HG02798 (cell line): Measurements from ENCODE around the gene IL12B.
"Not testable (repeated sequence)": the region's sequence is repeated elsewhere in the genome, so short reads cannot be mapped to it uniquely, and the experiment has no call there.

ENCODE experiments used
- ATAC-seq: cut with Tn5 transposase; IDR thresholded peaks from one replicate; pipeline ENCODE4 v1.9.1; 2021; ENCODE audit warnings: mild to moderate bottlenecking; ENCODE audit not compliant: unreplicated experiment, poor library complexity

Gene IL12B

DNA sequence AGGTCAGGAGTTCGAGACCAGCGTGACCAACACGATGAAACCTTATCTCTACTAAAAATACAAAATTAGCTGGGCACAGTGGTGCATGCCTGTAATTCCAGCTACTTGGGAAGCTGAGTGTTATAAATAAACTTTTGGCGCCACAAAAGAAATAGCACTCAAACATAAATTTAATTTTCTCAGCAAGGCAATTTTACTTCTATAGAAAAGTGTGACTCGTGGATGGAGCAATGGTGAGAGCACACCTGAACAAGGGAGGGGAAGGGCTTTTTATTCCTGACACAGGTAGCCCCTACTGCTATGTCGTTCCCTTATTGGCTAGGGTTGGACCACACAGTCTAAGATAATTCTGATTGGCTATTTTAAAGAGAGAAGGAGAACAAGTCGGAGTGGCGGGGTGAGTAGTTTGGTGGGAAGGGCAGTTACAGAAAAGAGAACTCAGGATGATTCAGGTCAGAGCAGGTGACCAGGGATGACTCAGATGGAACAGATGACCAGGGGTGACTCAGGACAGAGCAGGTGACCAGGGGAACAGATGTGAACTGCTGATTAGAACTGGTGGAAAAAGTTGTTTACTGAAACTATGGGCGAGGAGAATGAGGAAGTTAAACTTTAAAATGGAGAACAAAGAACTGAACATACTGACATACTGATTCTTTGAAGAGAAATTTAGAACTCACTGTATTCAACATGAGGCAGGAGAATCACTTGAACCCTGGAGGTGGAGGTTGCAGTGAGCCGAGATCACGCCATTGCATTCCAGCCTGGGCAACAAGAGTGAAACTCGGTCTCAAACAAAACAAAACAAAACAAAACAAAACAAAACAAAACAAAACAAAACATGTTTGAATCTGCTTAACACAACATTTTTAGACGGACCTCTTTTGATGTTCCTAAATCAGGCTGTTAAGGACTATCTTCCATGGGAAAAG, 28.1 kb downstream of the IL12B start:
- not testable (repeated sequence) for ATAC-seq

DNA sequence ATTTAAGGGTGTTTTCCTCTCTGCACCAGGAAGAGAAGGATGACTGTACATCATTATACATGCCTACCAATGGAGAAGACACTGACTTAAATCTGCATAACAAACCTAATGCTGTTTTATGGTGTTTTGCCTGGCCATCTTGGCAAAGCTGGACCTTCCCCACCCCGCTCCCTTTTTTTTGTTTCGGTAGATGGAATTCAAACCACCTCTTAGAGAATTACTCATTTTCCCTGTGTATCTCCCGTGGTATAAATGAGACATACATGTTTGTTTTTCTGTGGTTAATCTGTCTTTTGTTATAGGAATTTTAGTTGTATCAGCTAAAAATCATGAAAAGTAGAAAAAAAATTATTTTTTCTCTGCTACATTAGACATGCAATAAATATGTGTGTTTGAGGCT, 28.8 kb downstream of the IL12B start:
- no peak for ATAC-seq

DNA sequence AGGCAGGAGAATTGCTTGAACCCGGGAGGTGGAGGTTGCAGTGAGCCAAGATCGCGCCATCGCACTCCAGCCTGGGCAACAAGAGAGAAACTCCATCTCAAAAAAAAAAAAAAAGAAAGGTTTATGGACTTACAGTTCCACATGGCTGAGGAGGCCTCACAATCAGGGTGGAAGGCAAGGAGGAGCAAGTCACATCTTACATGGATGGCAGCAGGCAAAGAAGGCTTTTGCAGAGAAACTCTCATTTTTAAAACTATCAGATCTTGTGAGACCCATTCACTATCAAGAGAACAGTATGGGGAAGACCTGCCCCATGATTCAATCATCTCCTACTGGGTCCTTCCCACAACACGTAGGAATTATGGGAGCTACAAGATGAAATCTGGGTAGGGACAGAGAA, 33.0 kb downstream of the IL12B start:
- not testable (repeated sequence) for ATAC-seq

DNA sequence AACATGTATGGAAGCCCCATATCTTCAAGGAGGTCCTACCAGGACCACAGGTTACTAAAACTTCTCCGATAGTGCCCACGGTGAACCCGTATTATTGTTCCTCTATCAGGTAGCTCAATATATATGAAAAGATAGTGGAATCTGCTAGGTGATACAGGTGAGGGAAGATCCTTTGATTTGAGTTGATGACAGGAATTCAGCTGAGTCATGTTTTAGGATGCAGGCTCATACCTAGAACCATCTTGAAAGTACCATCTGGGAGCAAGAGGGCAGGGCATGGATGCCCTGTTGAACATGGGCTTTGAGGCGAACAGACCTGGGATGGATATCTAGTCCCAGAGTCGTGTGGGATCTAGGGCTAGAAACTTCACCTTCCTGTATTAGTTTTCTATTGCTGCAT, 35.4 kb downstream of the IL12B start:
- no peak for ATAC-seq

DNA sequence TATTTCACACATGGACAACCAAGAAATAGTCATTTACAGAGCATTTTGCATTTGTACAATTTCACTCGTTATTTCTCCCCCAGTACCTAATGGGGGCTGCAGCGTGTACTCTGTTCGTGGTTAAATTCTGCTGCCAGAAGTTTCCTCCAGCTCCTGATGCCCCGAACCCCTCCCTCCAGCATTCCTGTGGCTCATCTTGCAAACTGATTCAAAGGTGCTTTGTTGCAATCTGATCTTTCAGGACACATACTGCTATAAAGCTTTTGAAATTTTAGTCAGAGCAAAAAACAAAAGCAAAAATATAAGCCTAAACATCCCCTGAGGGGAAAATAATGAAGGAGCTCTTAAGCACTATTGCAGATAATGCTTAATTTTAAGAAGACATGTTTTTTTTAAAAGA, 39.5 kb downstream of the IL12B start:
- ATAC-seq = no peak

DNA sequence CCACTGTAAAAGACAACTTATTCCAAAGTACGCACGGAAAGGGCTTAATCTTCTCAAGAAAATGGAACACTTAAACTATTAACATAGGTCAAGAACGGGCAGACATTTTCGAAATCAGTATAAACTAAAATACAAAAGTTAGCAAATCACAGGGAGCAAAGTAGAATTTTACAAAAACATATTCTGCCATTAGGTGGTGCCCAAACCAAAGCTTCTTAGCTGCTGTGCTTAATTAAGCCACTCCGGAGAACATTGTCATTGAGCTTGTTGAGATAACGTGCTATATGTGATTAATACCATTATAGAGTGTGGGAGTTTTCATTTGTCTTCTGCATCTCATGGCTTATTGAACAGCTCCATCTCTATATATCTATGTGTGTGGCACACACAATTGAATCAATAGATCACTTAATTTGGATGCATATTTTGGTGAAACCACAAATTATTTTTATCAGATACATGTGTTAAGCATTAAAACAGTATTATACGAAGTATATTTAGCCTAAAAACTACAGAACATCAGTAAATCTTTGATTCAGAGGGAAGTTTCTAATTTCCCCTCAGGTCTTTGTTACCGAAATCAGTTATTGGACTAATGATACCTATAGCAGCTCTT, 43.8 kb downstream of the IL12B start:
- no peak for ATAC-seq

DNA sequence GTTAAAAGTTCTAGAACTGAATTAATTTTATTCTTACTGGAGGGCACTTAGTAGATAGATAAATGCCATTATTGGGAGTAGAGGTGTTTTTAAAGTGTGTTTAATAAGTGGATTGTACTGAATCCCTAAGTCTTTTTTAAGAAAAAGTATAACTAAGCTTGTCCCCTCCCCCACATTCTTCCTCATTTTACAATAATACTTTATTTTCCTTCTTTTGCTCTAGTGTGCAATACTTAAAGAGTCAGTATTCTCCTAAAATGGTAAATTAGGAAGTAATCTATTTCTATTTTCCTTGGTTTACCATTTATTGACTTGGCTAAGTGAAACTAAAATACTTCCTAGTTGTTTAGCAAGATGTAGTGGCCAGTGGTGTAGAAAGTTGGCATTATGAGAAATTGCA, 55.6 kb downstream of the IL12B start:
- ATAC-seq = no peak

DNA sequence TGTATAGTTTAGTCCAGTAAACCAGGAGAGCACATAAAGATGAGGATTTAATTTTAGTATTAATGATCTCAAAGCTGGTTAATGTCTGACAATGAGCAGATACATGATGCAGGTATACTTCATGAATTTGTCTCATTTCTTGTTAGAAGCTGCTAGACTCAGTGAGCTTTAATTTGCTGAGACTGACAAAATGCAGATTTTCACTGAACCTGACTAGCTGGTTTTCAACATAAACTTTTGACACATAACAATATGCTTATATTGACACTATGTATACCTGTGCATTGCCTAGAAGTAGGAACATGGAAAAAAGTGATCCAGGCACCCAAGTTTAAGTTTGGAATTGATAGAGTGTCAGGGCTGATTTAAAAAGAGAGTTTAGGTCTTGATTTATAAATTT, 56.4 kb downstream of the IL12B start:
- no peak for ATAC-seq

DNA sequence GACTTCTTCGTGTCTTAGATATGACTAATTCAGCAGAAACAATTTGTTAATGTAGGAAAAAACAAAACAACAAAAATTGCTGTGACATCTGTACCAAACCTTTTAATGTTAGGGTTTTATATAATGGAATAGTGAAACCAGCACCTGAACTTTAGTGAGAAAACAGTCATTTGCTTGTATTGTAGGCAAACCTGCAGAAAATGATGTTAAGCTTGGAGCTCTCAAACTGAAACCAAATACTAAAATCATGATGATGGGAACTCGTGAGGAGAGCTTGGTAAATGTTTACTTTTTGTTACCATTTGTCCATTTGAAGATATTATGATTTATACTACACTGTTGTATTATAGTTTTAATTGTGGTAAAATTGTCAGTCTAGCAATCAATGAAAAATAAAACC, 60.6 kb downstream of the IL12B start:
- no peak for ATAC-seq

DNA sequence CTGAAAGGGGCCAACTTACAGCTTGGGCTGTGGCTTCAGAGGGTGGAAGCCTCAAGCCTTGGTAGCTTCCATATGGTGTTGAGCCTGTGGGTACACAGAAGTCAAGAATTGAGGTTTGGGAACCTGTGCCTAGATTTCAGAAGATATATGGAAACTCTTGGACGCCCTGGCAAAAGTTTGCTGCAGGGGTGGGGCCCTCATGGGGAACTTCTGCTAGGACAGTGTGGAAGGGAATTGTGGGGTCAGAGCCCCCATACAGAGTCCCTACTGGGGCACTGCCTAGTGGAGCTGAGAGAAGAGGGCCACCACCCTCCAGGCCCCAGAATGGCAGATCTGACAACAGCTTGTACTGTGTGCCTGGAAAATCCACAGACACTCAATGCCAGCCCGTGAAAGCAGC, 63.5 kb downstream of the IL12B start:
- not testable (repeated sequence) for ATAC-seq
